BE2C (cell line): ENCODE results near the gene C19orf85.

Source experiments
- DNase-seq: peaks from one replicate; pipeline ENCODE4 v3.0.0-alpha.2; 2020
- H3K27me3 ChIP-seq: fragments of 250-450 bp; sonication (Bioruptor Pico); 2 replicates; pipeline ENCODE4 v1.5.1; 2020; ENCODE audit warnings: mild to moderate bottlenecking
- H3K36me3 ChIP-seq: fragments of 250-450 bp; sonication (Bioruptor Pico); 2 replicates; pipeline ENCODE4 v1.5.1; 2020; ENCODE audit warnings: mild to moderate bottlenecking
- H3K4me1 ChIP-seq: fragments of 250-450 bp; sonication (Bioruptor Pico); 2 replicates; pipeline ENCODE4 v1.5.1; 2020
- H3K4me3 ChIP-seq: 2 replicates; pipeline ENCODE4 v1.5.1; 2011; ENCODE audit warnings: low read depth, low read length
- H3K9me3 ChIP-seq: fragments of 250-450 bp; sonication (Bioruptor Pico); 2 replicates; pipeline ENCODE4 v1.5.1; 2020
- CTCF ChIP-seq: IDR thresholded peaks from 2 replicates; pipeline ENCODE4 v1.5.1; 2012; ENCODE audit warnings: mild to moderate bottlenecking, low read depth, low read length

C19orf85 gene

GRCh38 chr19:55447421-55448174 lies 17.0 kb downstream of the C19orf85 start:
- Histone ChIP-seq H3K4me3 (no peak overlapping the region), H3K9me3 (no peaks in the 10 kb centered on the region), H3K36me3 (no peaks in the 10 kb centered on the region), H3K4me1 (no peaks in the 10 kb centered on the region), H3K27me3 (peaks cover 58% of the 10 kb centered on the region)
- TF ChIP-seq CTCF = peak; percentile 9; the same call in 1 of the 2 replicates
- DNase-seq = peak; percentile 67

- DNase-seq = no peak
- no peaks in the 10 kb centered on the region for H3K36me3 ChIP-seq
- H3K4me1 ChIP-seq = no peaks in the 10 kb centered on the region
- no peak for TF ChIP-seq CTCF
- no peaks in the 10 kb centered on the region for H3K9me3 ChIP-seq
- H3K4me3 ChIP-seq = no peak overlapping the region
- H3K27me3 ChIP-seq = peaks cover 61% of the 10 kb centered on the region
These were observed 18.5 kb downstream of the C19orf85 start for GRCh38 chr19:55446060-55446459.

GRCh38 chr19:55444646-55445045 lies 19.9 kb downstream of the C19orf85 start:
- Histone ChIP-seq H3K4me1 (no peaks in the 10 kb centered on the region), H3K27me3 (peaks cover 67% of the 10 kb centered on the region), H3K4me3 (no peak overlapping the region), H3K9me3 (no peaks in the 10 kb centered on the region), H3K36me3 (no peaks in the 10 kb centered on the region)
- no peak for DNase-seq
- no peak for TF ChIP-seq CTCF

DNA sequence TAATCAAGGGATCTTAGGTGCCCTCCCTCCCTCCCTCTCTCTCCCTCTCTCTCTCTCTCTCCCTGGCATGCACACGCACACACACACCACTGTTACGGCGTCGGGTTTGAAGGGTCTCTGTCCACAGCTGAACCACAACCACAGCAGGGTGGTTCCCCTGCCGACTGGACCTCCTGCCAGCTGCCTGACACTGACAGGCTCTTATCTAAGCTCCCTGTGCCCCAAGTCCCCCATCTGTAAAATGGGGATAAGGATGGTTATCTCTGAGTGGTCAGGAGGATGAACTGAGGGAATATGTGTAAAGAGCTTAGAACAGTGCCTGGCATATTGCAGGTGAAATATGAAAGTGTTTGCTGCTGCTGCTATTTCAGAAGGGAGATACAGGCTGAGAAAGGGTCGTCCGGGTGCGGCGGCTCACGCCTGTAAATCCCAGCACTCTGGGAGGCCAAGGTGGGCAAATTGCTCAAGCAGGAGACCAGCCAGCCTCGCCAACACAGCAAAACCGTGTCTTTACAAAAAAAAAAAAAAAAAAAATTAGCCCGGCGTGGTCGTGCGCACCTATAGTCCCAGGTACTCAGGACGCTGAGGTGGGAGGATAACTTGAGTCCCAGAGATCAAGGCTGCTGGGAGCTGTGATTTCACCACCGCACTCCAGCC lies 20.6 kb downstream of the C19orf85 start:
- Histone ChIP-seq H3K4me3 (no peak overlapping the region), H3K36me3 (no peaks in the 10 kb centered on the region), H3K4me1 (no peaks in the 10 kb centered on the region), H3K9me3 (no peaks in the 10 kb centered on the region), H3K27me3 (peaks cover 63% of the 10 kb centered on the region)
- DNase-seq = no peak
- TF ChIP-seq CTCF = no peak

GRCh38 chr19:55443045-55443823 lies 21.3 kb downstream of the C19orf85 start, which contains the start of gene SHISA7:
SHISA7 (minus strand) TSS chr19:55443300; CDS start chr19:55442863, 437 bp downstream.
- H3K9me3 ChIP-seq = no peaks in the 10 kb centered on the region
- H3K27me3 ChIP-seq = peaks cover 63% of the 10 kb centered on the region
- H3K4me3 ChIP-seq = no peak within 1 kb of the TSS
- no peak for DNase-seq
- no peak for TF ChIP-seq CTCF
- no peaks in the 10 kb centered on the region for H3K4me1 ChIP-seq
- no peaks in the 10 kb centered on the region for H3K36me3 ChIP-seq
